Measurements from ENCODE around the gene EXTL2.

Gene EXTL2

GRCh38 chr1:100926240-100926639 is 31.6 kb upstream of the EXTL2 start:
- no peak for TF ChIP-seq JUND (IDR thresholded peaks at IDR 0.05; ENCODE audit: low read depth)
- DNase-seq (ENCODE audit: low read depth in 1 of 2, low spot score in 1 of 2), result no peak
- in situ Hi-C loops (cut with HindIII; ENCODE audit: low pct_unique_long_range_greater_than_20kb, low sequenced_read_pairs), result no loop called here

DNA sequence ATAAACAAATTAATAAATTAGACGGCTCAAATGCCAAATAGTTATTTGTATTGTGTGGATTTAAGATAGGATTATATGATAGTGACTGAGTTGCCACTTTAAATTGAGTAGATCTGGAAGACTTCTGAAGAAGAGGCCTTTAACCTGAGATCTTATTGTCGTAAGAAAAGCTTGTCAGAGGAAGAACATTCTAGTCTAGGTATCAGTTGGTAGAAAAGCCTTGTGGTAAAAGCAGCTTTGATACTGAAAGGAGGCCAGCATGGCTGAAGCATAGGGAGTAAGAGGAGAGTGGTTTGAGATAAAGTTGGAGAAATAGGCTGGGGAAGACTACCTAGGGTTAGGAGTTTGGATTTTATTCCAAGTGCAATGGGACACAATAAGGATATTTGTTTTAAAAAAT is 30.3 kb upstream of the EXTL2 start:
- in situ Hi-C loops (cut with HindIII; ENCODE audit: low pct_unique_long_range_greater_than_20kb, low sequenced_read_pairs), result no loop called here
- no peak for TF ChIP-seq JUND (IDR thresholded peaks at IDR 0.05; ENCODE audit: low read depth)
- no peak for DNase-seq (ENCODE audit: low read depth in 1 of 2, low spot score in 1 of 2)

DNA sequence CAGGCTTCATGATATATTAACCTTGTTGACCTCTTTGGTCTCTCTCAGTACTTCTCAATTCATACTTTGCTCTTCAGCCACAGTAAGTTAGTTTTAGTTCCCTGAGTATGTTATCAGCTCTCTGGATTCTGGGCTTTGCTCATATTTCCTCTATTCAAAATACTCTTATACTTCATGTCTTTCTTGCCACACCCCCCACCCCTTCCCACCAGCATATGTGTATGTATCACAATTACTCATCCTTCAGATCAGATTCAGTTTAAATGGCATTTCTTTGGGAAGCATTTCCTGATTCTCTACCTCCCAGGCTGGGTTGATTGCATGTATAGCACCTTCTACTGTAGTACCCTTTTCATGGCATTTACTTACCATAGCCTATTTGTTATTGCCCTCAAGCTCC is 29.6 kb upstream of the EXTL2 start:
- no peak for TF ChIP-seq JUND (IDR thresholded peaks at IDR 0.05; ENCODE audit: low read depth)
- in situ Hi-C loops (cut with HindIII; ENCODE audit: low pct_unique_long_range_greater_than_20kb, low sequenced_read_pairs), result no loop called here
- DNase-seq (ENCODE audit: low read depth in 1 of 2, low spot score in 1 of 2), result no peak

- TF ChIP-seq JUND (IDR thresholded peaks at IDR 0.05; ENCODE audit: low read depth), result no peak
- in situ Hi-C loops (cut with HindIII; ENCODE audit: low pct_unique_long_range_greater_than_20kb, low sequenced_read_pairs), result no loop called here
- DNase-seq (ENCODE audit: low read depth in 1 of 2, low spot score in 1 of 2), result peak in 1 of 2 experiments; percentile 57
Measured at GRCh38 chr1:100921110-100921706, 26.6 kb upstream of the EXTL2 start.

DNA sequence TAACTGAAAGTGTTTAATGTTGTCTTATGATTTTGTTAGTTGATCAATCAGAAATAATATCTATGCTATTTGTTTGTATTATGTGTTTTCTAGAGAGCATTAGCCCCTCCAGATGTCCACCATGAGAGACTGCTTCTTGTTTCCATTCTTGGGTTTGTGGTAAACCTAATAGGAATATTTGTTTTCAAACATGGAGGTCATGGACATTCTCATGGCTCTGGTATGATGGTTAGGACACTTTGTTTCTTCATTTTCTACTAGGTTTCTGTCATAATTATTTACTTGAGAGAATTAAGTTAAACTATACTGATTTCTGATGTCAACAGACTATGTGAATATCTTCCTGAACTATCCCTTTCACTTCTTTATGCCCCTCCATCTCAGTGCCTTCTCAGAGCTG is 17.4 kb upstream of the EXTL2 start:
- DNase-seq (ENCODE audit: low read depth in 1 of 2, low spot score in 1 of 2), result no peak
- TF ChIP-seq JUND (IDR thresholded peaks at IDR 0.05; ENCODE audit: low read depth), result no peak
- in situ Hi-C loops (cut with HindIII; ENCODE audit: low pct_unique_long_range_greater_than_20kb, low sequenced_read_pairs), result no loop called here

DNA sequence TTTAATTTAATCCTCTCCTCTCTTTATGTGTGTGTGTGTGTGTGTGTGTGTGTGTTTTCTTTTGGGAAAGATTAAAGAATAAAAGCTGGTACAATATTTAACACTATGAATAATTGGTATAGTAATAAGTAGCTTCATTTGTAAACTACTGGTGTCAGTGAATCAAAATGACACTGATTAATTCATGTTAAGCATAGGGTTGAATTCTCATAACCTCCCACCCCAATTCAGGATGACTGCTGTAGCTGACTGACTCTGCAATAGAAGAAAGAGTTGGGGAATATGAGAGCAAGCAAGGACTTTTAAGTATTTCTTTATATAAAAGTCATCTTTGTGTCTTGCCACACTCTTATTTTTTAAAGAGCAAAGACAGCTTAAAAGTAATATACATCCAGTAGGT is 14.4 kb upstream of the EXTL2 start:
- DNase-seq (ENCODE audit: low read depth in 1 of 2, low spot score in 1 of 2), result no peak
- in situ Hi-C loops (cut with HindIII; ENCODE audit: low pct_unique_long_range_greater_than_20kb, low sequenced_read_pairs), result no loop called here
- no peak for TF ChIP-seq JUND (IDR thresholded peaks at IDR 0.05; ENCODE audit: low read depth)

DNA sequence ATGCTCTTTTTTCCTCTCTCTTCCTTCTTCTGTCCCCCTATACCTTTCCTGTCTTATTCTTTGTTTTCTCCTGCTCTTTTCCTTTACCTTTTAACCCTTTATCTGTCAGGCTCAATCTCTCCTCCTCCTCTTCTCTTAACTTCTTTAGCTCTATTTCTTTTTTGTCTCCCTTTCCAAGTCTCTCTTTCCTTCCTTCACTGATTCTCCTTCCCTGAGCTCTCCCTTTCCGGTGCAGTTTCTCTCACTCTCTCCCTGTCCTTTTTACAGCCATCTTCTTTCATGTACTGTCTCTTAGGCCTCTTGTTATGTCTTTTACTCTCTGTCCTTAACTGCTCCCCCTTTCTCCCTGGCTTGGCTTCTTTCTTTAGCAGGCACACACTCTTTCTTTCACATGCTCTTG is 13.2 kb upstream of the EXTL2 start:
- in situ Hi-C loops (cut with HindIII; ENCODE audit: low pct_unique_long_range_greater_than_20kb, low sequenced_read_pairs), result no loop called here
- no peak for TF ChIP-seq JUND (IDR thresholded peaks at IDR 0.05; ENCODE audit: low read depth)
- DNase-seq (ENCODE audit: low read depth in 1 of 2, low spot score in 1 of 2), result no peak

- no peak for TF ChIP-seq JUND (IDR thresholded peaks at IDR 0.05; ENCODE audit: low read depth)
- in situ Hi-C loops (cut with HindIII; ENCODE audit: low pct_unique_long_range_greater_than_20kb, low sequenced_read_pairs), result no loop called here
- DNase-seq (ENCODE audit: low read depth in 1 of 2, low spot score in 1 of 2), result no peak
Measured at GRCh38 chr1:100905181-100905580, 10.5 kb upstream of the EXTL2 start.

DNA sequence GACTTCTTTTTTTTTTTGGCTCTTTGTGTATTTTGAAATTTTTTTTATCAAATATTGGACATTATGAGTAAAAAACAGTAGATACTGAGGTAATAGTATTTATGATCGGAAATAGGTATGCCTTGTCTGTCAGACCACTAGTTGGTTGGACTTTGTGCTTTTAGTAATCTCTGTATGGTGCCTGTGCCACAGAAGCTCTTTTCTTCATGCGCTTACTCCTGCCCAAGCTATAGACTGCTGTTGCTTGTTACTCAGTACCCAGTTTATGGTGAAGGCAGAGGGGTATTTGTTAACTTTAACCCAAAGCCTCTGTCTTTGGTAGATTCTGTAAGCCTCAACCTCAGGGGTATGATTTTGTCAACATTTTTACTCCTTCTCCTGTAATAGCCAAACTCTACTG is 9.9 kb upstream of the EXTL2 start:
- in situ Hi-C loops (cut with HindIII; ENCODE audit: low pct_unique_long_range_greater_than_20kb, low sequenced_read_pairs), result no loop called here
- TF ChIP-seq JUND (IDR thresholded peaks at IDR 0.05; ENCODE audit: low read depth), result no peak
- no peak for DNase-seq (ENCODE audit: low read depth in 1 of 2, low spot score in 1 of 2)

DNA sequence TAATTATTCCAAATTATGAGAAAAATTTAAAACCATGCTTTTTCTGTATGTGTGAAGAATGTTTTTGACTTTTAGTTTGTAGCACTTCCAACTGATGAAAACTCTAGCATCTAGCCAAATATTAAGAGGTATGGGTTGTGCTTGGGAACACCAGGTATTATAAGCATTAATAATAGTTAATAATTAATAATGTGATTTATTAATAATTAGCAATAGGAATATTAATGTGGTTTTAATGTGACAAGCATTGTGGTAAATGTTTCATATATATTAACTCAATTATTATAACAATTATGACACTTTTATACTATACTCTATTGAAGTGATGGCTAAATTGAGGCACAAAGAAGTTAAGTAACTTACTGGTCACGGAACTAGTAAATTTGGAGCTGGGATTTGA is 9.1 kb upstream of the EXTL2 start:
- DNase-seq (ENCODE audit: low read depth in 1 of 2, low spot score in 1 of 2), result no peak
- in situ Hi-C loops (cut with HindIII; ENCODE audit: low pct_unique_long_range_greater_than_20kb, low sequenced_read_pairs), result no loop called here
- TF ChIP-seq JUND (IDR thresholded peaks at IDR 0.05; ENCODE audit: low read depth), result no peak

DNA sequence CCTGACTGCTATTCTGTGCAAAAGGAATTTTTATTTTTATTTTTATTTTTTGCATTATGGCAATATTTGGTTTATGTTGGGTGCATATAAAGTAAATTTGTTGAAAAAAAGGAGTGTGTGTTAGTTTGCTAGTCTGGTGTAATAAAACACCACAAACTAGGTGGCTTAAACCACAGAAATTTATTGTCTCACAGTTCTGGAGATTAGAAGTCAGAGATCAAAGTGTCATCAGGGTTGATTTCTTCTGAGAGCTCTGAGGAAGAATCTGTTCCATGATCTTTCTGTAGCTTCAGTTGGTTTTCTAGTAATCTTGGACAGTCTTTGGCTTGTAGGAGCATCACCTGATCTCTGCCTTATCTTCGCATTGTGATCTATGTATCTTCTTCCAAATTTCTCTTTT is 7.7 kb upstream of the EXTL2 start:
- no peak for TF ChIP-seq JUND (IDR thresholded peaks at IDR 0.05; ENCODE audit: low read depth)
- in situ Hi-C loops (cut with HindIII; ENCODE audit: low pct_unique_long_range_greater_than_20kb, low sequenced_read_pairs), result no loop called here
- no peak for DNase-seq (ENCODE audit: low read depth in 1 of 2, low spot score in 1 of 2)

- in situ Hi-C loops (cut with HindIII; ENCODE audit: low pct_unique_long_range_greater_than_20kb, low sequenced_read_pairs), result no loop called here
- no peak for TF ChIP-seq JUND (IDR thresholded peaks at IDR 0.05; ENCODE audit: low read depth)
- DNase-seq (ENCODE audit: low read depth in 1 of 2, low spot score in 1 of 2), result peak; percentile 4 to 63
Measured at GRCh38 chr1:100896481-100896982, 1.9 kb upstream of the EXTL2 start.

- peak; percentile 41 to 94 for DNase-seq (ENCODE audit: low read depth in 1 of 2, low spot score in 1 of 2)
- TF ChIP-seq JUND (IDR thresholded peaks at IDR 0.05; ENCODE audit: low read depth), result no peak
- in situ Hi-C loops (cut with HindIII; ENCODE audit: low pct_unique_long_range_greater_than_20kb, low sequenced_read_pairs), result no loop called here
Measured at GRCh38 chr1:100895540-100896480, 1.2 kb upstream of the EXTL2 start, which contains the start of gene SLC30A7. Gene SLC30A7, plus strand, starts transcription at chr1:100896090. Its CDS starts 173 bp downstream, at chr1:100896263.
